SKM-1 treated with dmso at 0.1 percent for 144 hours (cell line): ENCODE data around the gene C16orf78.
"Not testable (repeated sequence)": the region's sequence is repeated elsewhere in the genome, so short reads cannot be mapped to it uniquely, and the experiment has no call there.

Experiments used
- DNase-seq: peaks from one replicate; lab custom pipeline; 2025; ENCODE audit not compliant: unreplicated experiment; lab: John Stamatoyannopoulos, UW

C16orf78 gene

GRCh38 chr16:49349446-49350168 lies 24.0 kb upstream of the C16orf78 start:
- DNase-seq = no peak

DNA sequence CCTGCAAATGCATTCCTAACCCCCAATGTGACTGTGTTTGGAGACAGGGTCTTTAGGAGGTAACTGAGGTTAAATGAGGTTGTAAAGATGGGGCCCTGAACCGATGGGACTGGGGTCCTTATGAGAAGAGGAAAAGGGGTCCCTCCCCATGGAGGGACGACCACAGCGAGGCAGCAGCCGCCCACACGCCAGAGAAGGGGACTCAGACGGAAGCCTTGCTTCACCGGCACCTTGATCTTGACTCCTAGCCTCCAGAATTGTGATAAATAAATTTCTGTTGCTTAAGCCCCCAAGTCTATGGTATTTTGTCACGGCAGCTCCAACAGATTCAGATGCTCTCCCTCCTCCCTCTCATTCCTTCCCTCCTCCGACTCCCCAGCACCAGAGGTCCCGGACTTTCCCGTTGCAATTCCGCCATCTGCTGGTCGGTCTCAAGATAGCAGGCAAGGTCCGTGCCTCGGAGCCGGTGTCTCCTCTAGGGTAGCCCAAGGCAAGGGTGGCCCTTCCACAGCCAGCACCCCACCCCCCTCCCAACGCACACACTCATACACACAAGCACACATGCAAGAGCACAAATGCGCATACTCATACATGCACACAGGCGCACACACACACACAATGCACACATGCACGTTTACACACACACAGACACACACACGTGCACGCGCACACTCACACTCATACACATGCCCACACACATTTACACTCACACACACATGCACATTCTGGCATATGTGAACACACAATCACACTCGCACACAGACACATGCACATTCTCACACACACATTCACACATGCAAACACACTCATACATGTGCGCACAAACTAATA lies 23.1 kb upstream of the C16orf78 start:
- no peak for DNase-seq

GRCh38 chr16:49351096-49351487 lies 22.5 kb upstream of the C16orf78 start:
- DNase-seq = no peak

DNA sequence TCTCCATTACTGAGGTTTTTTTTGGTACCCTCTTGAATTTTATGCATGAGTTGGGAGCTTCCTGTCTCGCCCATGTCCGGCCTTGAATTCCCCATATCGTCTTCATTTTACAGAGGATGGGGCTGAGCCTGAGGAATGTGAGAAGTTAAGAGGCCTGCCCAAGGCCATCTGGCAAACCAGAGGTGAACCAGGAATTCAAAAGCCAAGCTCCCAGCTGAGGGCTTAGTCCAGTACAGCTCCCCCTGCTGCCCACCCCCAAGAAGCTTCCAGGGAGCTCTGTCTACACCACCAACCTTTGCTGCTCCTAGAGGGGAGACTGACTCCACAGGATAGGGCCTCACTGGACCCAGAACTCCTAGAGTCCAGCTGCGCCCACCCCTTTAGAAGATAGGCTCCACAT lies 20.7 kb upstream of the C16orf78 start:
- DNase-seq = no peak

- DNase-seq = no peak
These were observed 19.9 kb upstream of the C16orf78 start for GRCh38 chr16:49353680-49354079.

GRCh38 chr16:49354101-49354500 lies 19.5 kb upstream of the C16orf78 start:
- no peak for DNase-seq

DNA sequence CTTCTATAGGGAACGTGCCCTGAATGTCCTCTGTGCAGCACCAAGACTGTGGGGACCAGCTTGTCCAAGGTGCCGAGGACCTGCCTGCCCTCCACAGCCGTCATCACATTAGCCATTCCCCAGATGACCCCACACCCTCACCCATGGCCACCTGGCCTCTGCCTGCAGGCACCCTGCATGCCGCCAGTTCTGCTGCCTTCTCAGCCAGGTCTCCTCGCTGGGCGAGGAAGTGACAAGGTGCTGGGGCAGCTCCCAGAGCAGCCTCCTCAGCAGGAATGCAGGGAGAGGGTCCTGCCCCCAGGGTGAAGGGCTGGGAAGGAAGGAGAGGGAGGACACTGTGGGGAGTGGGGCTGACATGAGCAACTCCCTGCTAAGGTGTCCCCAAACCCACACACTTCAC lies 18.6 kb upstream of the C16orf78 start:
- no peak for DNase-seq

DNA sequence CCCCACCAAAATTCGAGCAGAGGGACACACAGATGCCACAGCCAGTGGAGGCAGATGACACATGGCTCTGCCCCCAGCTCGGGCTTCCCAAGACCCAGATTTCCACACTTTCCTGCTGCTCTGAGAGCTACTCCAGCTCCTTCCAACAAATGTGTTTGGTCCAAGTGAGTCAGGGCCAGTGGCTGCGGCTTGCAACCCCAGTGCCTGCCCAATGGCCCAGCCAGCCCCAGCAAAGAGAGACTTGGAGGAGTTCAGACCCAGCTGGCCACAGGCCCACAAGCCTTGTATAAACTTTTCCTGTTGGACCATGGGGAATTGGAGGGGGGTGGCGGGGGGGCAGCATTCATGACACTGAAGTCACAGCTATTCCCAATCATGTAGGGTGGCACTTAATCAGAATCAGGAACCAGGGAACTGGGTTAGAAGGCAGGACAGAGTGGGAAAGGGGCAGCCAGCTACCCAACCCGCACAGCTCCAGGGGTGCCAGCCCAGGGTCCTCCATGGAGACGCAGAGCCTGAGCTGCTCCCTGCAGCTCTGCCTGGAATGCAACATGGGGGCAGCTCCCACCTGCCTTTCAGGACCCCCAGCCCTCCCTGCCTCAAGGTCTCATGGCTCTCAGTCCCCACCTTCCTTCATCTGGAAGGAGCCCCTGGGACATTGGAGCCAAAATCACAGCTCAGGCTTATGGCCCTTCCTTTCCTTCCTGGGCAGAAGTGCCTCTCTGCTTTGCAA lies 17.5 kb upstream of the C16orf78 start:
- no peak for DNase-seq

DNA sequence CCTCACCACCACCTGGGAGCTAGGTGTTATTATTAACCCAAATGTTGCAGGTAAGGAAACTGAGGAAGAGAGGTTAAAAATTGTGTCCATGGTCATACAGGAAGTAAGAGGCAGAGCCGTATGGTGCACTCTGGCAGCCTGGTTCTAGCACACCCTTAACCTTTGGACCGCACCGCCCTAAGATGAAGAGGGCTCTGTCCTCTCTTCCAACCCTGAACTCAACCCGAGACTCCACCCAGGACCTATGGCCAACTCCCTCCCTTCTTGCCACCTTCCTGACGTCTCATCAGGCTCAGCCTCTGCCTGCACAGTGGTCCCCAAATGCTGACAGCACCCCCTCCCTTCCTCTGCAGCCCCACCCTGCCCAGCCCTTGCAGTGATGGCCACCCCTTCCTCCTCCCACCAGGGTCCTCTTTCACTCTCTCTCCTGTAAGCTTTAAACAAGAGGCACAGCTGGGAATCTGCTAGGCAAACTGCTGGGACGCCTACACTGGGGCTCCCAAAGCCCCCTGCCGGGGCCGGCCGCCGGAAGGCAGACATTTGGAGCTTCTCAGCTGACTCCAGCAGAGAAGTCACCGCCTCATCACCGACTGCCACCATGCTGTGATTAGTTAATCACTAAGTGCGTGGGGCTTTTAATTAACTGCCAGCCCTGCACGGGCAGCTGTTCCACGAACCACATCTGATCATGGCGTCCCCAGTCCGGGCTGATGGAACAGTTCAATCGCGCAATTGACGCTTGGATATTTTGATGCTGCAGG lies 16.7 kb upstream of the C16orf78 start:
- DNase-seq = no peak

DNA sequence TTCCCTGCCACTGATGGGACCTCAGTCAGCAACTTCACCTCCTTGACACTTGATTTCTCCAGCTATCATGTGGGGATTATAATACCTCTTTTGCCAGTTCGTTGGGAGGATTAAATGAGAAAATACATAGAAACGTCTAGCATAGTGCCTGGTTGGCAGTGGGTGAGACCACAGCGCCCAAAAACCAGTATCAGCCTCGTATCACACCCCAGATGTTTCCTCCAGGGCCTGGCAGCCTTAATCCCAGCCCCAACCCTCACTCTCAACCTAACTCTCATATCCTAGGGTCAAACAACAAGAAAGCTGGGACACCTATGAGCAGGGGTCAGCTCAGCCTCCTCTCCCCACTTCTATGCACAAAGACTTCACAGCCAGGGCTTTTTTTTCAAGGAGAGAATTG lies 14.0 kb upstream of the C16orf78 start:
- no peak for DNase-seq

GRCh38 chr16:49361731-49362130 lies 11.9 kb upstream of the C16orf78 start:
- DNase-seq = not testable (repeated sequence)

GRCh38 chr16:49362230-49362629 lies 11.4 kb upstream of the C16orf78 start:
- DNase-seq = no peak

- no peak for DNase-seq
These were observed 7.7 kb upstream of the C16orf78 start for GRCh38 chr16:49365711-49366509.

GRCh38 chr16:49366669-49367068 lies 6.9 kb upstream of the C16orf78 start:
- no peak for DNase-seq

GRCh38 chr16:49369651-49370611 lies 3.7 kb upstream of the C16orf78 start:
- DNase-seq = no peak

GRCh38 chr16:49376206-49376605 lies 2.6 kb downstream of the C16orf78 start:
- no peak for DNase-seq

GRCh38 chr16:49377196-49377755 lies 3.7 kb downstream of the C16orf78 start:
- no peak for DNase-seq

DNA sequence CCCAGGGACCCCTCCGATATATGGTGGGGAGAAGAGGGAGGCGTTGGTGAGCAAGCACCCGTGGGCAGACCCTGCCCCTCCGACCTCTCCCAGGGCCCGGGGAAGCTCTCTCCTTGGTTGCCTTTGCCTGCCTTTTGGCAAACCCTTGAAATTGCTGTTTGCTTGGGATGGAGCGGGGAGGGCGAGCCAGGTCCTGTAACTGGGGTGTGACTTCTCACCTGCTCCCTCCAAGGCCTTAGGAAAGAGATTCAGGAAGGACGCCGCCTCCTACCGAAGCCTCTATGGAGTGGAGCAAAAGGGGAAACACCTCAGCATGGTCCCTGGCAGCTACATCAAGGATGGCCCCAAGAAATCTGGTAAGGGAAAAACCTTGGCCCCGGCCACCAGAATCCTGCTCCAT lies 4.6 kb downstream of the C16orf78 start:
- no peak for DNase-seq

- DNase-seq = no peak
These were observed 5.2 kb downstream of the C16orf78 start for GRCh38 chr16:49378816-49379215.
